Renal cortex interstitium (tissue), 11 donors: ENCODE measurements around the gene PIK3R4. TPM values are rescaled to one million over a fixed set of nuclear protein-coding genes. Genes with fewer than 3 reads are reported as not detected.

Experiments used
- DNase-seq, 11 donors: peaks; one replicate each; pipeline ENCODE4 v3.0.0-alpha.2; 2013; ENCODE audit warnings: low read depth in 9 of 11, low spot score in 4 of 11; ENCODE audit errors: extremely low read depth in 1 of 11
- polyA plus RNA-seq, 3 donors: library from polyadenylated mRNA; unstranded; fragments of 120-200 nt; gene quantifications; one replicate each; pipeline ENCODE4 v1.2.1, GENCODE V29; 2013; ENCODE audit not compliant: insufficient read length in 3 of 3

PIK3R4 gene
- polyA plus RNA-seq, 3 donors: 40.5 to 49.1 (median 47.2) TPM

DNA sequence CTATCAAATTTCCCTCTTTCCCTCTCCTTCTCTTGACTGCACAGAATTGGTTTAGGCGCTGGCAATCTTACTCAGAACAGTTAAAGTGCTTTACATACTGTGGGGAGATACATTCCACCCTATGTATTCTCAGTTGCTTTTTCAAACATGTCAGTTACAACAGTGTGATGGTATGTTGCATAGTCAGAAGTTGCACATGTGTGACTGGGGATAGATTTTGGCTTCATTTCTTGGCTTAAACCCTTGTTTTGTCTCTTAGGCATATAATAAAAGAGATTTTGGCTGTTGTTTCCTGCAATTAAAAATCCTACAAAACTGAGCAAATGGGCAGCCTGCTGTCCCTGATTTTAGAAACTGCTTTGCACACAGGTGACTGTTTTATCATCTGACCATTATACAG is 86.7 kb downstream of the PIK3R4 start:
- peak in 1 of 11 donors; percentile 20 for DNase-seq

GRCh38 chr3:130658678-130659077 is 88.0 kb downstream of the PIK3R4 start:
- peak in 6 of 11 donors; percentile 32 to 68 (median 55) for DNase-seq

DNA sequence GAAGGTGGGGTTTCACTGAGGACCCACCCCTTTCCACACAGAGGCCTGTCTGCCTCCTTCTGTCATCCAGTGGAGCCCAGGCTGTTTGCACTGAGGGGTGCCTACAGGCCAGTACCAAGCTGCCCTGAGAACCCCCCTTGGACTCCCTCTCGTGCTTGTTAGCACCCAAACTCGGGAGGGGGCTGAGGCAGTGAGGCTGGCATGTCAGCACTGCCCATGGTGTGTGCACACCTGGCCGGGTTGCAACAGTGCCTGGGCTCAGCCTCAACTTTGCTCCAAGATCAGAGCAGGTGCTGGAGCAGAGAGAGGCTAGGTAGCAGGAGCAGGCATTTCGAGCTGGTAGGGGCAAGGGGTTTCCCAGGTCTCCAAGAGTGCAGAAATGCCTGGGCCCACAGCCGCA is 90.0 kb downstream of the PIK3R4 start:
- no peak for DNase-seq

DNA sequence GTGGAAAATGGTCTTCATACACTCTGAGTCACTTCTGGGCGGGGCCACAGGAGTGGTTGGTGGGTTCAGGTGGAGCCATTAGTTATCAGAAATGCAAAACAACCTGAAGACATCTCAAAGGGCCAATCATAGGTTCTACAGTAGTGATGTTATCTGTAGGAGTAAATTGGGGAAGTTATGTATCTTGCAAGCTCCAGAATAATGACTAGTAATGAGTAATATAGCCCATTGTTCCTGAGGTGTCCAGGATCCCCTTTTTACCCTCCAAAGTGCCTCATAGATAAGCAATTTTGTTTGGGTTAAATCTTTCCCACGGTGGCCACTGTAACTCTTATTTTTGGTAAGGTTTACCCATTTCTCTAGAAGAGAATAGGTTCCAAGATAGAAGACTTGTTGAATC is 91.7 kb downstream of the PIK3R4 start:
- no peak for DNase-seq

DNA sequence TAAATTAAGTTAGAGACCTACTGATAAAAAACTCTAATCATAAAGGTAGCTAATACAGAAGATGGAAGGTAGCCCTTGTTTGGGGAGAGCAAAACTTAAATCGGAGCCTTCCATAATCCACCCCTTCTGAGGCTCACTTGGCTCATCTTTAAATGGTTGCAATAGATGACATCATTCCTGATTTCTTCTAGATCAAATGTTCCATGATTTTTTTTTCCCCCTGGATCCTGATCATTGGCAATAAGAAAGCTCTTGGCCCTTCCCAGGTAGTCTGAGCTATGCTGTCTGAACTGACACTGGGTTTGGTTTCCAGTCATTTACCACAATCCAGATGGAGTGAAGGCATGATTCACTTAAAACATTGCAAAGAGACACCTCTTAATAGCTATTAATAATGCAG is 92.5 kb downstream of the PIK3R4 start:
- no peak for DNase-seq

GRCh38 chr3:130649061-130649654 is 97.5 kb downstream of the PIK3R4 start:
- no peak for DNase-seq

DNA sequence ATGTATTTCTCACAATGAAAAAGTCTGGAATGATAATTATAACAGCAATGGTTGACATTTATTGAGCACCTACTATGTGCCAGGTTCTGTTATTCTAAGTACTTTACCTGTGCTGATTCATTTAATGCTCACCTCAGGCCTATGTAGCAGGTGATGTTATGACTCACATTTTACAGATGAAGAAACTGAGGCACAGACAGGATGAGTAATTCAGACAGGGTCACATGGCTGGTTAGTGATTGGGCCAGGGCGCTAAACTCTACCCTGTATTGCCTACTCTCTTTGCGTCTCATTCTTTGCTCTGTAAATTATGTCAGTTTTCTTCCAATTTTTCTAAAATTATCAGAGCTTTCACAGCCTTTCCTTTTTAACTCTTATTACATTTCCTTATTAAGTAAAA is 98.3 kb downstream of the PIK3R4 start:
- no peak for DNase-seq

DNA sequence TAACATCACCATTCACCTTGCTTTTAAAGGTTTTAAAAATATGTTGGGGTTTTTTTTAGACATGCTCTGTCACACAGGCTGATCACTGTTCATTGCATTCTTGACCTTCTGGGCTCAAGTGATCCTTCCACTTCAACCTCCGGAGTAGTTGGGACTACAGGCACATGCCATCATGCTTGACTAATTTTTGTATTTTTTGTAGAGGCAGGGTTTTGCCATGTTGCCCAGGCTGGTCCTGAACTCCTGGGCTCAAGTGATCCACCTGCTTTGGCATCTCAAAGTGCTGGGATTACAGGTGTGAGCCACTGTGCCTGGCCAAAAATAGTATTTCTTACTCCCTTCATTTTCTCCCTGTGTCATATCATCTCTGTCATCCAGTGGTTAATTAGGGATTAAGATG is 101.4 kb downstream of the PIK3R4 start:
- no peak for DNase-seq

DNA sequence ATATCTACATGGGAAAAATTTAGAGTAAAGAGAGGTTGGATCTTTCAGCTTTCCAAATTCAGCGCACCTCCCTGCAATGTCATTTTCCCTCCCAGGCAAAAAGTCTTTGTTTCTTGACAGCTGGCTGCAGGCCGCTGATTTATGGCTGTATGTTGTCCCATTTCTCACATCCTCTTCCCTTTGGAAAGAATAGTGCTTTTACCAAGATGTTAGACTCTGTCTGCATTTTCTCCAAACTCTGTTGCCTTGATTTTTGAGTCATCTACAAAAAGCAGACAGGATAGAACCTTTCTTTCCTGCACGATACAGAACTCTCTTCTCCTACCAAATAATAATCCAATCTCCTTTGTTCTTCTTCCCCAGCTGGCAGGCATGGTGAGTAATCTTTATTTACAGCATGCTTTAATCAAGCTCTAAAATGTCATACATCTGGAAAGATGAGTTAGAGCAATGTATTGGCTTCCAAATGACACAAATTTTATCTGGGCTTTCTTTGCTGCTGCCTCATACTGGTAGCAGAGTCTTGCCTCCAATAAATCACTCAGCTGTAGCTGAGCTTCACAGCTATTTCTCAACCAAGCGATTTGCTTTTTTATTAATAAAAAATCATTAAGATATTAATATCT is 101.9 kb downstream of the PIK3R4 start:
- no peak for DNase-seq

GRCh38 chr3:130640027-130640426 is 106.6 kb downstream of the PIK3R4 start:
- DNase-seq: no peak

- no peak for DNase-seq
Measured at GRCh38 chr3:130636480-130637234, 110.0 kb downstream of the PIK3R4 start.

- no peak for DNase-seq
Measured at GRCh38 chr3:130635978-130636377, 110.7 kb downstream of the PIK3R4 start.

GRCh38 chr3:130635285-130635684 is 111.3 kb downstream of the PIK3R4 start:
- DNase-seq: no peak

Other genes starting within 250 kb of the PIK3R4 start
- gene COL6A6, start 229.7 kb downstream of the PIK3R4 start, polyA plus RNA-seq: 1 to 10 TPM; 1.6 to 2.7 (median 1.8) TPM
- 100 to 1,000 TPM; 129 to 148 (median 132) TPM for gene ATP2C1, start 147.3 kb upstream of the PIK3R4 start, polyA plus RNA-seq